Transverse colon (tissue), 4 donors: ENCODE results near the gene ERCC4.

Source experiments
- CTCF ChIP-seq, 5 experiments: fragments of 200-600 bp in 3 of 5; fragments of 450-650 bp in 2 of 5; sonication (generic) in 3 of 5; IDR thresholded peaks; 1 replicate in 2 of 5; 2 replicates in 3 of 5; pipeline ENCODE4 v1.5.1; 2016 to 2017; ENCODE audit warnings: antibody characterized with exemption in 5 of 5, inconsistent platforms in 3 of 5, mild to moderate bottlenecking in 2 of 5, moderate library complexity in 1 of 5
- POLR2AphosphoS5 ChIP-seq, 3 donors: sonication (generic); formaldehyde crosslinking; IDR thresholded peaks; one replicate each; pipeline ENCODE4 v1.6.1; 2016; ENCODE audit warnings: antibody characterized with exemption in 3 of 3

GRCh38 chr16:13902677-13903076 is 17.3 kb upstream of the ERCC4 start:
- TF ChIP-seq CTCF (IDR thresholded peaks at IDR 0.05) (no peak), POLR2AphosphoS5 (IDR thresholded peaks at IDR 0.05) (no peak)
